HepG2 (cell line): ENCODE results near the gene PPP2R5D. TPM values are rescaled to one million over a fixed set of nuclear protein-coding genes. Genes with fewer than 3 reads are reported as not detected.

Source experiments
- ATAC-seq: fragments of 200-7000 bp; cut with Tn5 transposase; 3 replicates; pipeline ENCODE4 v1.9.1; 2020; ENCODE audit warnings: mild to moderate bottlenecking, moderate library complexity
- BruUV-seq: library from RNA; stranded (reverse); fragments of 400-500 nt; replicated peaks from 2 replicates; lab custom pipeline; 2021; lab: Mats Ljungman, UMichigan
- CTCF ChIA-PET: fragments of 300-600 bp; formaldehyde crosslinking; extraction: SDS; loops from one replicate; lab custom pipeline; 2021; ENCODE audit warnings: low total read pairs, inconsistent platforms, low intra/inter-chr PET ratio; lab: Yijun Ruan, JAX
- POLR2A ChIA-PET: fragments of 350-600 bp; sonication (Branson Sonifier 250); formaldehyde crosslinking; loops from one replicate; lab custom pipeline; 2020; ENCODE audit warnings: antibody characterized with exemption, inconsistent platforms; lab: Yijun Ruan, JAX
- DNase-seq: peaks from one replicate; pipeline ENCODE4 v3.0.0-alpha.2; 2015; ENCODE audit warnings: low spot score
- FAIRE-seq: peaks from 3 replicates; lab custom pipeline; 2011; peaks lifted over from hg19 to GRCh38; lab: Jason Lieb, UNC
- H2AFZ ChIP-seq: one replicate; pipeline ENCODE4 v1.6.1; 2011; ENCODE audit warnings: low read length, inconsistent platforms
- H3K27ac ChIP-seq: fragments of 300-600 bp; 3 replicates; pipeline ENCODE4 v1.8.0; 2011; ENCODE audit warnings: mixed run types, mild to moderate bottlenecking, mixed read lengths, low read length, inconsistent platforms; ENCODE audit not compliant: insufficient read depth; ENCODE audit errors: extremely low read length
- H3K27me3 ChIP-seq, 2 experiments: fragments of 200-600 bp in 1 of 2; 2 replicates in 1 of 2; 3 replicates in 1 of 2; pipeline versions ENCODE4 v1.6.0 to v1.8.0; 2011; ENCODE audit warnings: low read length in 2 of 2, mild to moderate bottlenecking in 2 of 2, moderate library complexity in 2 of 2, inconsistent platforms in 1 of 2; ENCODE audit not compliant: insufficient read depth in 2 of 2, control insufficient read depth in 1 of 2
- H3K36me3 ChIP-seq, 2 experiments: fragments of 200-600 bp in 1 of 2; replicated peaks in 1 of 2; 2 replicates in 1 of 2; 3 replicates in 1 of 2; pipeline versions ENCODE4 v1.5.1 to v1.8.0; 2011; ENCODE audit warnings: low read length in 2 of 2, inconsistent platforms in 1 of 2; ENCODE audit not compliant: insufficient read depth in 2 of 2, control insufficient read depth in 1 of 2
- H3K4me1 ChIP-seq: 2 replicates; pipeline ENCODE4 v1.5.1; 2012; ENCODE audit warnings: low read length, inconsistent platforms; ENCODE audit not compliant: insufficient read depth
- H3K4me2 ChIP-seq: 2 replicates; pipeline ENCODE4 v1.6.0; 2011; ENCODE audit warnings: low read depth, low read length, inconsistent platforms
- H3K4me3 ChIP-seq, 3 experiments: fragments of 200-600 bp in 1 of 3; sonication (generic), shearing (Covaris generic) in 1 of 3; replicated peaks in 1 of 3; 2 replicates each; pipeline ENCODE4 v1.5.1; 2011 to 2016; ENCODE audit warnings: low read length in 3 of 3, inconsistent platforms in 2 of 3, low read depth in 2 of 3, mild to moderate bottlenecking in 2 of 3, control low read depth in 1 of 3, mixed read lengths in 1 of 3; ENCODE audit not compliant: insufficient read depth in 1 of 3
- H3K79me2 ChIP-seq: one replicate; pipeline ENCODE4 v1.6.1; 2011; ENCODE audit warnings: low read length, inconsistent platforms; ENCODE audit not compliant: insufficient read depth
- H3K9ac ChIP-seq: 2 replicates; pipeline ENCODE4 v1.6.0; 2011; ENCODE audit warnings: mild to moderate bottlenecking, low read depth, low read length, inconsistent platforms; ENCODE audit not compliant: insufficient read depth
- H3K9me3 ChIP-seq: 2 replicates; pipeline ENCODE4 v1.5.1; 2012; ENCODE audit warnings: mild to moderate bottlenecking, low read length
- H4K20me1 ChIP-seq: 2 replicates; pipeline ENCODE4 v1.6.0; 2011; ENCODE audit warnings: inconsistent platforms, mild to moderate bottlenecking, low read length, moderate library complexity; ENCODE audit not compliant: insufficient read depth
- EED ChIP-seq: sonication (generic); formaldehyde crosslinking; IDR thresholded peaks from 2 replicates; pipeline ENCODE4 v1.5.0; 2020; ENCODE audit warnings: mild to moderate bottlenecking, missing genetic modification reagents
- IRF2 ChIP-seq: IDR thresholded peaks from 2 replicates; pipeline ENCODE4 v1.6.1; 2018; ENCODE audit warnings: missing genetic modification reagents, missing compliant biosample characterization
- RFXANK ChIP-seq: IDR thresholded peaks from 2 replicates; pipeline ENCODE4 v1.6.1; 2016
- SETDB1 ChIP-seq: sonication (generic); formaldehyde crosslinking; IDR thresholded peaks from 2 replicates; pipeline ENCODE4 v1.5.1; 2020; ENCODE audit warnings: missing genetic modification reagents, mild to moderate bottlenecking, borderline replicate concordance
- SKI ChIP-seq: fragments of 450-650 bp; IDR thresholded peaks from one replicate; pipeline ENCODE4 v1.6.1; 2018; ENCODE audit warnings: mild to moderate bottlenecking; ENCODE audit not compliant: partially characterized antibody
- TMF1 ChIP-seq: sonication (generic); formaldehyde crosslinking; IDR thresholded peaks from 2 replicates; pipeline ENCODE4 v1.8.1; 2022; ENCODE audit warnings: low read depth, missing genetic modification reagents
- ZBTB8A ChIP-seq: sonication (generic); formaldehyde crosslinking; IDR thresholded peaks from 2 replicates; pipeline ENCODE4 v1.4.0; 2020; ENCODE audit warnings: mild to moderate bottlenecking, low read depth, missing genetic modification reagents, borderline replicate concordance
- ZNF20 ChIP-seq: sonication (generic); formaldehyde crosslinking; IDR thresholded peaks from 2 replicates; pipeline ENCODE4 v1.4.0; 2020; ENCODE audit warnings: mild to moderate bottlenecking, moderate library complexity, missing genetic modification reagents
- ZNF296 ChIP-seq: sonication (generic); formaldehyde crosslinking; conservative IDR thresholded peaks from 2 replicates; pipeline ENCODE4 v1.5.0; 2020; ENCODE audit warnings: mild to moderate bottlenecking, missing genetic modification reagents
- ZNF775 ChIP-seq: sonication (generic); formaldehyde crosslinking; IDR thresholded peaks from 2 replicates; pipeline ENCODE4 v1.4.0; 2020; ENCODE audit warnings: missing genetic modification reagents, mild to moderate bottlenecking, moderate library complexity, borderline replicate concordance
- WGBS: methylation state at CpG from one replicate; pipeline ENCODE4 v1.1.6; 2017; ENCODE audit warnings: low lambda C conversion rate; 5-methylcytosine and 5-hydroxymethylcytosine counted together
- in situ Hi-C: cut with HindIII; loops from 2 replicates; pipeline ENCODE4 v1.10.0; 2017; ENCODE audit warnings: low pct_unique_long_range_greater_than_20kb; ENCODE audit not compliant: extremely low pct_ligation_motif_present
- intact Hi-C: fragments of 100-400 bp; cut with micrococcal nuclease; formaldehyde crosslinking; loops from one replicate; pipeline ENCODE4 v1.10.0; 2022; ENCODE audit not compliant: unreplicated experiment
- polyA plus RNA-seq, 8 experiments: library from polyadenylated mRNA; depleted of rRNA in 3 of 8; stranded (reverse) in 7 of 8; unstranded in 1 of 8; fragments of >200 nt; fragmentation: Illumina TruSeq in 4 of 8; extraction: Trizol in 4 of 8; gene quantifications; 2 replicates each; pipeline versions ENCODE4 v1.2.1 to v1.2.3, GENCODE V29; 2011 to 2016; ENCODE audit warnings: low read depth in 4 of 8, missing spikeins in 1 of 8, mixed read lengths in 1 of 8; ENCODE audit not compliant: insufficient read depth in 1 of 8
- total RNA-seq, 5 experiments: library from RNA; depleted of rRNA; stranded (reverse); fragments of >200 nt; fragmentation: Illumina TruSeq; extraction: Trizol; gene quantifications; 2 replicates each; pipeline ENCODE4 v1.2.3, GENCODE V29; 2016; ENCODE audit warnings: low read depth in 1 of 5
- TF ChIP-seq, protein P1 (sequence below): sonication (generic); formaldehyde crosslinking; IDR thresholded peaks from 2 replicates; pipeline ENCODE4 v1.4.0; 2020; ENCODE audit warnings: mild to moderate bottlenecking, missing genetic modification reagents
- TF ChIP-seq, protein P2 (sequence below): sonication (generic); formaldehyde crosslinking; IDR thresholded peaks from 2 replicates; pipeline ENCODE4 v1.5.1; 2020; ENCODE audit warnings: mild to moderate bottlenecking, missing genetic modification reagents, borderline replicate concordance

The PPP2R5D gene
- total and polyA plus RNA-seq, 2 of the 13 experiments (the other 11 are each of a cell fraction or from before 2014, with no cell fraction given) = 53.7 to 60.4 TPM

DNA sequence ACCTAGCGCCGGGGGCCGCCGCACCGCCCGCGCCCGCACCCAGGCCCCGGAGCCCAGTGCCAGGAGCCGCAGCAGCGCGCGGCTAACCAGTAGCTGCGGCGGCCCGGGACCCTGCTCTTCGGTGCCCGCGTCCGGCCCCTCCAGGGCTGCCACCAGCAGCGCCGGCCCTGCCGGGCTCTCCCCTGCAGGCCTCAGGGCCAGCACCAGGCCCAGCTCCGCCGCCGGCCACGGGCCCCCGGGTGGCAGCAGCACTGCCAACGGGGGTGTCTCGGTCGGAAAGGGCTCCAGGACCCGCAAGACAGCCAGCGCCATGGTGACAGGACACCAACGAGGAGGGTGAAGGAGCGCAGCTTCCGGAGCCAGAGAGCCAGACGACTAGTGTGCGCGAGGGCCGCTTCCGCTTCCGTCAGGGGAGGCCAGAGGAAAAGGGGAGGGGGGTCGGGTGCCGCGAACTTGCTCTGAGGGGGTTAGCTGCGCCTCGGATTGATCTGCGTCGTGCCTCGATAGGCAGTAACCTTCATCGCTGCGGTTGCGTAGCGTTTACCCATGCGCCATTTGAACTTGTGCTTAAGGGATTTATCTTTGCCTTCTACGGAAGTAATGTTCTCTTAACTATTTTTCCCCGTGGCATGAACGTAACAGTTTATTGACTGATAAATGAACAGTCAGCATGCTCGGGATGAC lies 5.4 kb upstream of the PPP2R5D start, which contains the start of gene PEX6:
TSS of gene PEX6 (minus strand) at position 343 of the 684 bp plus-strand sequence. CDS start at position 312, 31 bp downstream.
- H3K4me3 ChIP-seq = peak within 1 kb of the TSS; percentile 79 to 96 (median 95)
- no peaks in the 10 kb centered on the region for H3K36me3 ChIP-seq
- no TSS peak for BruUV-seq
- DNase-seq = peak; percentile 90
- in situ Hi-C loops (no loop called here), intact Hi-C loops (loop anchor here (2.0 kb wide), 1 partner anchor 78 kb away; no protein-coding TSS in a partner anchor)
- H3K4me2 ChIP-seq = peak within 1 kb of the TSS; percentile 97
- no peaks in the 10 kb centered on the region for H4K20me1 ChIP-seq
- CTCF ChIA-PET = no interaction called here
- H3K4me1 ChIP-seq = peaks cover 44% of the 10 kb centered on the region
- peak within 1 kb of the TSS; percentile 85 for H2AFZ ChIP-seq
- H3K79me2 ChIP-seq = peaks cover 10% of the 10 kb centered on the region
- WGBS = 0% methylated on average over 28 of the region's 59 CpGs
- POLR2A ChIA-PET = interaction anchor here (0.6 to 3.8 kb wide), 31 partner anchors 9 to 596 kb away, joined by 3 to 52 read pairs (median 7); partner anchors contain the start of genes BICRAL, CNPY3, CUL7 and CUL9
- H3K27ac ChIP-seq = peak within 1 kb of the TSS; percentile 73
- FAIRE-seq = peak; percentile 56
- no peaks in the 10 kb centered on the region; a peak in 1 of 5 replicates for H3K27me3 ChIP-seq
- peak within 1 kb of the TSS; percentile 87 for H3K9ac ChIP-seq
- peak; percentile 91 for ATAC-seq
- H3K9me3 ChIP-seq = no peaks in the 10 kb centered on the region
- TF ChIP-seq RFXANK (CRISPR knock-in tag) (peak; percentile 92; the same call in 1 of the 2 replicates), ZNF20 (CRISPR knock-in tag) (no peak), TMF1 (CRISPR knock-in tag) (no peak), SKI (no peak), ZBTB8A (CRISPR knock-in tag) (no peak; the same call in 1 of the 2 replicates), ZNF775 (CRISPR knock-in tag) (no peak; the same call in 1 of the 2 replicates), IRF2 (peak; percentile 83), ZNF296 (CRISPR knock-in tag) (no peak; the same call in 1 of the 2 replicates), EED (CRISPR knock-in tag) (no peak), SETDB1 (no peak)
- TF ChIP-seq, protein P1, sequence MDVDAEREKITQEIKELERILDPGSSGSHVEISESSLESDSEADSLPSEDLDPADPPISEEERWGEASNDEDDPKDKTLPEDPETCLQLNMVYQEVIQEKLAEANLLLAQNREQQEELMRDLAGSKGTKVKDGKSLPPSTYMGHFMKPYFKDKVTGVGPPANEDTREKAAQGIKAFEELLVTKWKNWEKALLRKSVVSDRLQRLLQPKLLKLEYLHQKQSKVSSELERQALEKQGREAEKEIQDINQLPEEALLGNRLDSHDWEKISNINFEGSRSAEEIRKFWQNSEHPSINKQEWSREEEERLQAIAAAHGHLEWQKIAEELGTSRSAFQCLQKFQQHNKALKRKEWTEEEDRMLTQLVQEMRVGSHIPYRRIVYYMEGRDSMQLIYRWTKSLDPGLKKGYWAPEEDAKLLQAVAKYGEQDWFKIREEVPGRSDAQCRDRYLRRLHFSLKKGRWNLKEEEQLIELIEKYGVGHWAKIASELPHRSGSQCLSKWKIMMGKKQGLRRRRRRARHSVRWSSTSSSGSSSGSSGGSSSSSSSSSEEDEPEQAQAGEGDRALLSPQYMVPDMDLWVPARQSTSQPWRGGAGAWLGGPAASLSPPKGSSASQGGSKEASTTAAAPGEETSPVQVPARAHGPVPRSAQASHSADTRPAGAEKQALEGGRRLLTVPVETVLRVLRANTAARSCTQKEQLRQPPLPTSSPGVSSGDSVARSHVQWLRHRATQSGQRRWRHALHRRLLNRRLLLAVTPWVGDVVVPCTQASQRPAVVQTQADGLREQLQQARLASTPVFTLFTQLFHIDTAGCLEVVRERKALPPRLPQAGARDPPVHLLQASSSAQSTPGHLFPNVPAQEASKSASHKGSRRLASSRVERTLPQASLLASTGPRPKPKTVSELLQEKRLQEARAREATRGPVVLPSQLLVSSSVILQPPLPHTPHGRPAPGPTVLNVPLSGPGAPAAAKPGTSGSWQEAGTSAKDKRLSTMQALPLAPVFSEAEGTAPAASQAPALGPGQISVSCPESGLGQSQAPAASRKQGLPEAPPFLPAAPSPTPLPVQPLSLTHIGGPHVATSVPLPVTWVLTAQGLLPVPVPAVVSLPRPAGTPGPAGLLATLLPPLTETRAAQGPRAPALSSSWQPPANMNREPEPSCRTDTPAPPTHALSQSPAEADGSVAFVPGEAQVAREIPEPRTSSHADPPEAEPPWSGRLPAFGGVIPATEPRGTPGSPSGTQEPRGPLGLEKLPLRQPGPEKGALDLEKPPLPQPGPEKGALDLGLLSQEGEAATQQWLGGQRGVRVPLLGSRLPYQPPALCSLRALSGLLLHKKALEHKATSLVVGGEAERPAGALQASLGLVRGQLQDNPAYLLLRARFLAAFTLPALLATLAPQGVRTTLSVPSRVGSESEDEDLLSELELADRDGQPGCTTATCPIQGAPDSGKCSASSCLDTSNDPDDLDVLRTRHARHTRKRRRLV = no peak
- TF ChIP-seq, protein P2, sequence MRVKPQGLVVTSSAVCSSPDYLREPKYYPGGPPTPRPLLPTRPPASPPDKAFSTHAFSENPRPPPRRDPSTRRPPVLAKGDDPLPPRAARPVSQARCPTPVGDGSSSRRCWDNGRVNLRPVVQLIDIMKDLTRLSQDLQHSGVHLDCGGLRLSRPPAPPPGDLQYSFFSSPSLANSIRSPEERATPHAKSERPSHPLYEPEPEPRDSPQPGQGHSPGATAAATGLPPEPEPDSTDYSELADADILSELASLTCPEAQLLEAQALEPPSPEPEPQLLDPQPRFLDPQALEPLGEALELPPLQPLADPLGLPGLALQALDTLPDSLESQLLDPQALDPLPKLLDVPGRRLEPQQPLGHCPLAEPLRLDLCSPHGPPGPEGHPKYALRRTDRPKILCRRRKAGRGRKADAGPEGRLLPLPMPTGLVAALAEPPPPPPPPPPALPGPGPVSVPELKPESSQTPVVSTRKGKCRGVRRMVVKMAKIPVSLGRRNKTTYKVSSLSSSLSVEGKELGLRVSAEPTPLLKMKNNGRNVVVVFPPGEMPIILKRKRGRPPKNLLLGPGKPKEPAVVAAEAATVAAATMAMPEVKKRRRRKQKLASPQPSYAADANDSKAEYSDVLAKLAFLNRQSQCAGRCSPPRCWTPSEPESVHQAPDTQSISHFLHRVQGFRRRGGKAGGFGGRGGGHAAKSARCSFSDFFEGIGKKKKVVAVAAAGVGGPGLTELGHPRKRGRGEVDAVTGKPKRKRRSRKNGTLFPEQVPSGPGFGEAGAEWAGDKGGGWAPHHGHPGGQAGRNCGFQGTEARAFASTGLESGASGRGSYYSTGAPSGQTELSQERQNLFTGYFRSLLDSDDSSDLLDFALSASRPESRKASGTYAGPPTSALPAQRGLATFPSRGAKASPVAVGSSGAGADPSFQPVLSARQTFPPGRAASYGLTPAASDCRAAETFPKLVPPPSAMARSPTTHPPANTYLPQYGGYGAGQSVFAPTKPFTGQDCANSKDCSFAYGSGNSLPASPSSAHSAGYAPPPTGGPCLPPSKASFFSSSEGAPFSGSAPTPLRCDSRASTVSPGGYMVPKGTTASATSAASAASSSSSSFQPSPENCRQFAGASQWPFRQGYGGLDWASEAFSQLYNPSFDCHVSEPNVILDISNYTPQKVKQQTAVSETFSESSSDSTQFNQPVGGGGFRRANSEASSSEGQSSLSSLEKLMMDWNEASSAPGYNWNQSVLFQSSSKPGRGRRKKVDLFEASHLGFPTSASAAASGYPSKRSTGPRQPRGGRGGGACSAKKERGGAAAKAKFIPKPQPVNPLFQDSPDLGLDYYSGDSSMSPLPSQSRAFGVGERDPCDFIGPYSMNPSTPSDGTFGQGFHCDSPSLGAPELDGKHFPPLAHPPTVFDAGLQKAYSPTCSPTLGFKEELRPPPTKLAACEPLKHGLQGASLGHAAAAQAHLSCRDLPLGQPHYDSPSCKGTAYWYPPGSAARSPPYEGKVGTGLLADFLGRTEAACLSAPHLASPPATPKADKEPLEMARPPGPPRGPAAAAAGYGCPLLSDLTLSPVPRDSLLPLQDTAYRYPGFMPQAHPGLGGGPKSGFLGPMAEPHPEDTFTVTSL (CRISPR knock-in tag) = peak; percentile 50
